GM20431 (cell line): Measurements from ENCODE around the gene AKR1D1.

Experiments
- in situ Hi-C: fragments of 300-500 bp; cut with MseI, MboI; formaldehyde crosslinking; loops from one replicate; pipeline ENCODE4 v1.15.0; 2020; ENCODE audit warnings: low sequenced_read_pairs; ENCODE audit not compliant: unreplicated experiment

The AKR1D1 gene

DNA sequence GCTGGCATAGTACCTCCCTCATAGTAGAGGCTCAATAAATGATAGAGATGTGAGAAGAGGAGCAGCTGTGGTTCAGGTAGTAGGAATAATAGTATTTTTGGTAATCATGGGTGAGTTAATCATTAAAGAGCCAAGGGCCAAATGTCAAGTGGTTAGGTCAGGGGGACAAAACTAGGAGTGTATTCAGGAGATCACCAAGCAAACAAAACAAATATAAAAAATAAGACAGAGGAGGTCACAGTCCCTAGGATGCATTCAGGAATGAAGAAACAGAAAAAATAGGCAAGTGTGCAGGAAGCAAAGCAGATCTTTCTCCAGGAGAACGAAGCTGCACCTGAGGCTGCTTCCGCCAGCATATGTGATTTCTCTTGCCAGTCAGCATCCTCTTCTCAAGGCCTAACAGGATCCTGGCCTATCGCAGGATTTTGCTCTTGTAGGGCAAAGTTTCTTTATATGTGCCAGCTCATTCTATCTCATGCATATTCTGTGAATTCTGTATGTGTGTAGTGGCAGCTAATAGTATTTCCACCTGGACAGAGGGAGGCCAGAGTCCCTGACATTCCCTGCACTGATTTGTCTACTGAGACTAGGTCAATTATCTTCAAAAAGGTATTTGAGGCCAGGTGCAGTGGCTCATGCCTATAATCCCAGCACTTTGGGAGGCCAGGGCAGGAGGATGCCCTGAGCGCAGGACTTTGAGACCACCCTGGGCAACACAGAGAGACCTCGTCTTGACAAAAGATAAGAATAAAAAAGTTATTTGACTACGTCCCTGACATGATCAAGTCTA, 82.7 kb downstream of the AKR1D1 start:
- in situ Hi-C loops: loop anchor here (25.0 kb wide), 1 partner anchor 578 kb away; no protein-coding TSS in a partner anchor

DNA sequence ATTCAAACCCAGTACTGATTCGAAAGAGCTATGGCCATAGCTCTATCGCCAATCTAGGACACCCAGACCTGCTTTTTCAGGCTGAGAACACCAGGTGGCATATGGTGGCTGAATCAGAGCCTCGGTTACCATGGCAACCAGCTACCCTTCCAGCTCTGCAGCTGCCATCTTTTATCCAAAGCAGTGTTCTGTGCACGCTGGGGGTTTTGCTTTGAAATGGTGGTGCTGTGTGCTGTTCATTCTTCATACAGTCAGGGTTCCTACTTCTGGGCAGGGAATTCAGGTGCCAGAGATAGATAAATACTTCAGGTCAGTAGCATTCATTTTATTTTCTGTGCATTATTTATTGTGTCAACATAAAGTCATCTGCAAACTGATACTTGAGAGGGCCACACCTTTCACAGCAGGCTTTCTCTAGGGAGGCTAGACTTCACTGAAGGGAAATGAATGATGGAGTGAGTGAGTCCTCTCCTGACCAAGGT, 85.4 kb downstream of the AKR1D1 start:
- in situ Hi-C loops: loop anchor here (25.0 kb wide), 1 partner anchor 576 kb away; no protein-coding TSS in a partner anchor

DNA sequence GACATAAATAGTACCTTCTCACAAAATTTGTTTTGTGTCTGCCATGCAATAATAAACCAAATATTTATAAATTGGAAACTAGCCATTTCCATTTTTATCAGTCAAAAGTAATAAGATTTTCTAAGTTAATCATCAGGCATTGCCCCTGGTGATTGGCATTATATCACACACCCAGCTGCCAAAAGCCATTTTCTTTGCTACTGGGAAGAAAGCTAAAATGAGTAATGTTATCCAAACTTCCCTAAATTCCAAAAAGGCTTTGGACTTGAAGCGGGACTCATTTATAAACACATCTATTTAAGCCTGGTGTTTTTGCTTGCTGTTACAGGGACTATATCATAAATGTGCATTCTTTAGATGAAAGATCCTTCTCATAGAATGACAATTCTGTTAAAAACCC, 86.0 kb downstream of the AKR1D1 start:
- in situ Hi-C loops: loop anchor here (25.0 kb wide), 1 partner anchor 575 kb away; no protein-coding TSS in a partner anchor

DNA sequence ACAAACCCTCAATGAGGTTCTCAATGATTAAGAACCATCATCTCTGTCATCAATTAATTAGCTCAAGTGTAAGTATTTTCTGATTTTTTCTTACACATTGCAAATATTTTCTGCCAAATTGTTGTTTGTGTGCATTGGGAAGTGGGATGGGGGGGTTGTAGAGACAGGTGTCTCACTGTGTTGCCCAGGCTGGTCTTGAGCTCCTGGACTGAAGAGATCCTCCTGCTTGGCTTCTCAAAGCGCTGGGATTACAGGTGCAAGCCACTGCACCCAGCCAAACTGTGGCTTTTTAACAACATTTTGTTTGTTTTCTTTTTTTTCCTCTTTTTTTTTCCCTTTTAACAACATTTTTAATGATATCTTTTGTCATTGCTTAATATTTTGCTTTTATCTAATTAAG, 87.5 kb downstream of the AKR1D1 start:
- in situ Hi-C loops: loop anchor here (25.0 kb wide), 1 partner anchor 574 kb away; no protein-coding TSS in a partner anchor

DNA sequence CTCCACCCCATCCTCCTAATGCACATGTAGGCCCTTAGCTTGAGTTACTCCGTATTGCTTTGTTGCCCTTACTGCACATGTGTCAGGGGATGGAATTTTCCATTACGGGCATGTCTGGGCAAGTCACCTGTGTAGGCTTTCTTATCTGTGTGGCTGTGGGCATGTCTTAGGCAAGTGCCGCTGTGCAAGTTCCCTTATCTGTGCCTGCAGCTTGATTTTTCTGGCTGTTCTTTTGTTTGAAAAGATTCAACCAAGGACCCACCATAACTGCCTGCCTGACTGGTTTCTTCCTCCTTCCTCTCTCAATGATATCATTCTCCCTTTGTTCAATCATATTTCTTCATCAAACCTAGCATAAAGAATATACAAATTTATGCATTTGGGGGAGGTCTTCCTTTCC, 88.5 kb downstream of the AKR1D1 start:
- in situ Hi-C loops: loop anchor here (25.0 kb wide), 1 partner anchor 572 kb away; no protein-coding TSS in a partner anchor

DNA sequence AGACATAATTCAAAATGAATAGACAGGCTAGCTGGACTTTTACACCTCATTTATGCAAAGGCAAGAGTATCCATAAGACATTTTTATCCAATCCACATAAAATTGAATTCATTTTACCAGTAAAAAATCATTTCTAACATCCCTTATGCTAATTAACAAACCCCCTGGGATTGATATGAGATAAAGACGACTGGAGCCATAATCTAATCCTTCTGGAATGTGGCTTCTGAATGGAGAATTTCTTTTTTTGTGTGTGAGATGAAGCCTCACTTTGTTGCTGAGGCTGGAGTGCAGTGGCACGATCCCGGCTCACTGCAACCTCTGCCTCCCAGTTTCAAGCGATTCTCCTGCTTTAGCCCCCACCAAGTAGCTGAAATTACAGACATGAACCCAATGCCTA, 90.4 kb downstream of the AKR1D1 start:
- in situ Hi-C loops: loop anchor here (25.0 kb wide), 1 partner anchor 571 kb away; no protein-coding TSS in a partner anchor

DNA sequence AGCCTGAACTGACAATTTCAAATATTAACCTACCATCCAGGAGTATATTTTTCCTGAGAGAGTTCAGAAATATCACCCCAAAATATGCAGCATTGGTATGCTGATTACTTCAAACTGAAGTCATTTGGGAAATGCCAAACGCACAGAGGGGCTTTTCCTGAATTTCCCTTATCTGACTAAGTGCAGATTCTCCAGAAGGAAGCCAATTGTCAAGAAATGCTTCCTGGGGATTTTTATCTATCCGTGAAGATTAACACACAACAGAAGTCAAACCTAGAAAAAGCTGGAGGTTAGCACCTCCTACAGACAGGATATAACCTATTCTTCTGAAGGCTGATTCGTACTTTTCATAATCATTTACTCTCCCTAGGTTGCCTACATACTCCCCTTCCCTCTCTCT, 91.0 kb downstream of the AKR1D1 start:
- in situ Hi-C loops: loop anchor here (25.0 kb wide), 1 partner anchor 570 kb away; no protein-coding TSS in a partner anchor

DNA sequence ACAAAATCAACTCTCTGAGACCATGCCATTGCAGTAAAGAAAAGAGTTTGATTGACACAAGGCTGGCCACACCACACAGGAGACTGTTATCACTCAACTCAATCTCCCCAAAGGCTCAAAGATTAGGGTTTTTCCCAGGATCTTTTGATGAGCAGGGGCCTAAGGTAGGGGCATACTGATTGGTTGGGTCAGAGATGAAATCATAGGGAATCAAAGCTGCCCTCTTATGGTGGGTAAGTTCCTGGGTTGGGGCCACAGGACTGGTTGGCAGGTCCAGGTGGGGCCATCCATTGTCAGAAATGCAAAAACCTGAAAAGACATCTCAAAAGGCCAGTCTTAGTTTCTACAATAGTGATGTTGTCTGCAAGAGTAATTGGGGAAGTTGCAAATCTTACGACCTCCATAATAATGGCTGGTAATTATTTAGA, 91.6 kb downstream of the AKR1D1 start:
- in situ Hi-C loops: loop anchor here (25.0 kb wide), 1 partner anchor 569 kb away; no protein-coding TSS in a partner anchor
